ENCODE measurements around the gene AFAP1L2. TPM values are rescaled to one million over a fixed set of nuclear protein-coding genes. Genes with fewer than 3 reads are reported as not detected.

The AFAP1L2 gene
- total and polyA plus RNA-seq, 7 donors = 0.75 to 3.6 (median 1.7) TPM

DNA sequence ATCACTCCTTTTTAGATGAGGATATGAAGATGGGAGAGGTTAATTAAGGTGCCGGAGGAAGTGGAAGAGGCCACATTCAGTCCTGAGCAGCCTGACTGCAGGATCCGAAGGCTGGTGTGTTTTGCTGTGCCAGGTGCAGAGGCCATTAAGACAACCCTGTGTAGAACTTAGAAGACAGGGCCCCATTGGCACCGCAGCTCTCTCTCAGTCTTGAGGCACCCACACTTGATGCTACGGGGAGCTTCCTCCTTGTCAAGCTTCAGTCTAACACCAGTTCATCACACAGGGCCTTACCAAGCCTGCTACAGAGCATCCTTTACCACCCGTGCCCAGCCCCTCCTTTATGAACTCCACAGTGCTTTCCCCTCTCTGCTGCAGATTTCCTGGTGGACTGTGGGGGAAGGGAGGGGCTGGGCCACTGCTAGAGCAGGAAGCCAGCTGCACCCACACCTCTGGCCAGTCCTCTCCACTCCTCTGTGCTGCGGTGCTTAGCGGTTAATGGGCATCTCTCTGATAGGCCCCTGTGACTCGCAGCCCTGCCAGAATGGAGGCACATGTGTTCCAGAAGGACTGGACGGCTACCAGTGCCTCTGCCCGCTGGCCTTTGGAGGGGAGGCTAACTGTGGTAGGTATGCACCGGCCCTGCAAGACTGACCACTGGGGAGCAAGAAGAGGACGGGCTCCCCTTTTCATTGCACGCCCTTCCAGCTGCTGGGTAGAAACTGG, 119.8 kb downstream of the AFAP1L2 start:
- DNase-seq (no peak), ATAC-seq (no peak)
- intact Hi-C loops (cut with DNase I) = no loop called here
- Histone ChIP-seq H3K4me1 (no peaks in the 10 kb centered on the region), H3K9me3 (no peaks in the 10 kb centered on the region), H3K36me3 (ENCODE audit: insufficient read depth in 1 of 2, low read depth in 1 of 2) (no peaks in the 10 kb centered on the region), H3K4me3 (no peak overlapping the region), H3K27ac (no peak overlapping the region), H3K27me3 (ENCODE audit: insufficient read depth in 3 of 3, low read length in 2 of 3) (no peaks in the 10 kb centered on the region)
- TF ChIP-seq CTCF (IDR thresholded peaks at IDR 0.05) = no peak
- 63 to 78% (median 63%) methylated on average over 13 of the region's 13 CpGs for WGBS, 3 donors

GRCh38 chr10:114283535-114284234, 120.6 kb downstream of the AFAP1L2 start:
- H3K9me3 ChIP-seq = no peaks in the 10 kb centered on the region
- intact Hi-C loops (cut with DNase I) = no loop called here
- H3K4me1 ChIP-seq = no peaks in the 10 kb centered on the region
- DNase-seq = no peak
- 90 to 94% (median 92%) methylated on average over 6 of the region's 6 CpGs for WGBS, 3 donors
- H3K4me3 ChIP-seq = no peak overlapping the region
- ATAC-seq = no peak
- no peaks in the 10 kb centered on the region for H3K27me3 ChIP-seq (ENCODE audit: insufficient read depth in 3 of 3, low read length in 2 of 3)
- H3K27ac ChIP-seq = no peak overlapping the region
- TF ChIP-seq CTCF (IDR thresholded peaks at IDR 0.05) = no peak
- no peaks in the 10 kb centered on the region for H3K36me3 ChIP-seq (ENCODE audit: insufficient read depth in 1 of 2, low read depth in 1 of 2)

- no peak for TF ChIP-seq CTCF (IDR thresholded peaks at IDR 0.05)
- WGBS, 3 donors = 92 to 94% (median 93%) methylated on average over 10 of the region's 10 CpGs
Measured at GRCh38 chr10:114283091-114283490, 121.2 kb downstream of the AFAP1L2 start.

DNA sequence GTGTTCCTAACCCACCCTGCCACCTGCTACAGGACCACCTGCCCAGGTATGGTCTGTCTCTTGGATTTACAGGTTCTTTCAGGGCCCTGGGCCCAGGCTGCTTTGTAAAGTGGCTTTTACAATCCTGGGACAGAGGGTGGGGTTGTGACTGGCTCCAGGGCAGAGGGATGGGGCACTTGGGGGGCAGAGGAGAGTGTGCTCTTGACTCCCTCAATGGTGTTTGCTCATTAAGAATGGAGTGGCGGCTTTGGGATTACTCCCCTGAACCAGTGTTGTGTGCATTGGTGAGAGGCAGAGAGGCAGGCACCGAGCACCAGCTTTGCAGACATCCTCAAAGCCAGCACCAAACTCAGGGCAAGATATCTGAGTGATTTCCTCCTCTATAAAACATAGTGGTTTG, 121.8 kb downstream of the AFAP1L2 start:
- no peaks in the 10 kb centered on the region for H3K27me3 ChIP-seq (ENCODE audit: insufficient read depth in 3 of 3, low read length in 2 of 3)
- no peak for TF ChIP-seq CTCF (IDR thresholded peaks at IDR 0.05)
- ATAC-seq (no peak), DNase-seq (no peak)
- H3K4me3 ChIP-seq = no peak overlapping the region
- WGBS, 3 donors = 86 to 93% (median 87%) methylated on average over 2 of the region's 2 CpGs
- H3K4me1 ChIP-seq = no peaks in the 10 kb centered on the region
- no peaks in the 10 kb centered on the region for H3K9me3 ChIP-seq
- H3K36me3 ChIP-seq (ENCODE audit: insufficient read depth in 1 of 2, low read depth in 1 of 2) = no peaks in the 10 kb centered on the region
- intact Hi-C loops (cut with DNase I) = no loop called here
- no peak overlapping the region for H3K27ac ChIP-seq

More at GRCh38 chr10:114283091-114283490, 121.2 kb downstream of the AFAP1L2 start:
- Histone ChIP-seq H3K4me1 (no peaks in the 10 kb centered on the region), H3K36me3 (ENCODE audit: insufficient read depth in 1 of 2, low read depth in 1 of 2) (no peaks in the 10 kb centered on the region), H3K27me3 (ENCODE audit: insufficient read depth in 3 of 3, low read length in 2 of 3) (no peaks in the 10 kb centered on the region), H3K4me3 (no peak overlapping the region), H3K27ac (no peak overlapping the region), H3K9me3 (no peaks in the 10 kb centered on the region)
- DNase-seq (no peak), ATAC-seq (no peak)
- intact Hi-C loops (cut with DNase I) = no loop called here
